A673 (cell line): ENCODE measurements around the gene LRP1B. TPM values are rescaled to one million over a fixed set of nuclear protein-coding genes. Genes with fewer than 3 reads are reported as not detected.

Experiments
- BruUV-seq: library from RNA; stranded (reverse); fragments of 400-500 nt; replicated peaks from 2 replicates; lab custom pipeline; 2021; lab: Mats Ljungman, UMichigan
- CTCF ChIA-PET: fragments of 300-600 bp; sonication (Branson Sonifier 250); formaldehyde crosslinking; loops from one replicate; lab custom pipeline; 2022; ENCODE audit warnings: antibody characterized with exemption; lab: Charles Lee
- POLR2A ChIA-PET: fragments of 300-600 bp; sonication (Branson Sonifier 250); formaldehyde crosslinking; loops from one replicate; lab custom pipeline; 2022; ENCODE audit warnings: antibody characterized with exemption; ENCODE audit not compliant: low non-redundant PET; lab: Charles Lee
- DNase-seq: peaks from one replicate; pipeline ENCODE4 v3.0.0-alpha.2; 2015; ENCODE audit warnings: low spot score
- H3K27ac ChIP-seq: fragments of 200-600 bp; sonication (generic); 2 replicates; pipeline ENCODE4 v1.5.1; 2016; ENCODE audit warnings: mixed run types, low read depth, mild to moderate bottlenecking, mixed read lengths, antibody characterized with exemption, low read length; ENCODE audit not compliant: poor library complexity, severe bottlenecking
- H3K27me3 ChIP-seq: fragments of 200-600 bp; sonication (generic); replicated peaks from 2 replicates; pipeline ENCODE4 v1.6.1; 2017; ENCODE audit warnings: mixed run types, low read depth, mild to moderate bottlenecking, mixed read lengths, antibody characterized with exemption, low read length; ENCODE audit not compliant: insufficient read depth, poor library complexity
- H3K36me3 ChIP-seq: fragments of 200-600 bp; sonication (generic); 2 replicates; pipeline ENCODE4 v1.6.1; 2016; ENCODE audit warnings: mixed run types, mild to moderate bottlenecking, mixed read lengths, antibody characterized with exemption, low read length; ENCODE audit not compliant: insufficient read depth, poor library complexity, severe bottlenecking
- H3K4me1 ChIP-seq: fragments of 200-600 bp; sonication (generic); 2 replicates; pipeline ENCODE4 v1.6.1; 2017; ENCODE audit warnings: mixed run types, mild to moderate bottlenecking, mixed read lengths, antibody characterized with exemption, low read length; ENCODE audit not compliant: insufficient read depth, poor library complexity, severe bottlenecking
- H3K4me3 ChIP-seq: fragments of 200-600 bp; sonication (generic); 2 replicates; pipeline ENCODE4 v1.5.1; 2016; ENCODE audit warnings: low read depth, mixed run types, mild to moderate bottlenecking, mixed read lengths, low read length; ENCODE audit not compliant: poor library complexity, severe bottlenecking
- H3K9me3 ChIP-seq: fragments of 200-600 bp; sonication (generic); 2 replicates; pipeline ENCODE4 v1.6.1; 2016; ENCODE audit warnings: mixed run types, low read depth, mild to moderate bottlenecking, mixed read lengths, antibody characterized with exemption, low read length; ENCODE audit not compliant: poor library complexity, severe bottlenecking
- CTCF ChIP-seq: fragments of 300-800, 200-600 bp; sonication (generic); conservative IDR thresholded peaks from 2 replicates; pipeline ENCODE4 v1.5.1; 2017; ENCODE audit warnings: low read depth, mild to moderate bottlenecking, antibody characterized with exemption, low read length, moderate library complexity, mixed read lengths
- EZH2 ChIP-seq: fragments of 200-600 bp; sonication (generic); IDR thresholded peaks from 2 replicates; pipeline ENCODE4 v1.6.1; 2017; ENCODE audit warnings: borderline replicate concordance, low read depth, mild to moderate bottlenecking, mixed read lengths, antibody characterized with exemption, low read length; ENCODE audit not compliant: poor library complexity, severe bottlenecking
- intact Hi-C: fragments of 100-400 bp; cut with micrococcal nuclease; formaldehyde crosslinking; loops from one replicate; pipeline ENCODE4 v1.10.0; 2022; ENCODE audit not compliant: unreplicated experiment
- total RNA-seq: library from RNA; stranded (reverse); gene quantifications from 2 replicates; pipeline ENCODE4 v1.2.3, GENCODE V29; 2021

LRP1B gene
- total RNA-seq, 1 experiment from 2014 or later = 9.9 TPM

GRCh38 chr2:140565756-140566155 lies 1565.1 kb downstream of the LRP1B start:
- H3K27me3 ChIP-seq = no peaks in the 10 kb centered on the region
- H3K4me3 ChIP-seq = no peak overlapping the region
- DNase-seq = no peak
- no peaks in the 10 kb centered on the region for H3K4me1 ChIP-seq
- no peaks in the 10 kb centered on the region for H3K36me3 ChIP-seq
- H3K9me3 ChIP-seq = no peaks in the 10 kb centered on the region
- intact Hi-C loops = no loop called here
- no peak overlapping the region for H3K27ac ChIP-seq
- POLR2A ChIA-PET = no interaction called here
- TF ChIP-seq EZH2 (no peak), CTCF (no peak)
- CTCF ChIA-PET = no interaction called here
- BruUV-seq = no TSS peak

GRCh38 chr2:140555701-140556100 lies 1575.1 kb downstream of the LRP1B start:
- H3K27me3 ChIP-seq = no peaks in the 10 kb centered on the region
- CTCF ChIA-PET = no interaction called here

GRCh38 chr2:140552634-140553033 lies 1578.2 kb downstream of the LRP1B start:
- H3K4me3 ChIP-seq = no peak overlapping the region
- intact Hi-C loops = no loop called here
- H3K4me1 ChIP-seq = no peaks in the 10 kb centered on the region
- POLR2A ChIA-PET = no interaction called here
- no peak overlapping the region for H3K27ac ChIP-seq
- H3K9me3 ChIP-seq = no peaks in the 10 kb centered on the region
- BruUV-seq = no TSS peak
- TF ChIP-seq CTCF = no peak
- no peak for TF ChIP-seq EZH2
- DNase-seq = no peak
- CTCF ChIA-PET = no interaction called here
- no peaks in the 10 kb centered on the region for H3K36me3 ChIP-seq
- no peaks in the 10 kb centered on the region for H3K27me3 ChIP-seq

More at GRCh38 chr2:140555701-140556100, 1575.1 kb downstream of the LRP1B start:
- DNase-seq = no peak
- H3K9me3 ChIP-seq = no peaks in the 10 kb centered on the region
- no TSS peak for BruUV-seq
- H3K4me1 ChIP-seq = no peaks in the 10 kb centered on the region
- POLR2A ChIA-PET = no interaction called here
- no peak overlapping the region for H3K27ac ChIP-seq
- H3K36me3 ChIP-seq = no peaks in the 10 kb centered on the region
- no peak overlapping the region for H3K4me3 ChIP-seq
- intact Hi-C loops = no loop called here
- TF ChIP-seq EZH2 = no peak
- TF ChIP-seq CTCF = no peak
